IMR-90 (cell line): ENCODE measurements around the gene ZNF593OS. TPM values are rescaled to one million over a fixed set of nuclear protein-coding genes. Genes with fewer than 3 reads are reported as not detected.

Experiments used
- ATAC-seq: fragments of 200-7000 bp; cut with Tn5 transposase; 2 replicates; pipeline ENCODE4 v1.9.1; 2020; ENCODE audit warnings: low read depth, mild to moderate bottlenecking, moderate library complexity
- BruUV-seq: library from RNA; stranded (reverse); fragments of 400-500 nt; replicated peaks from 2 replicates; lab custom pipeline; 2021; lab: Mats Ljungman, UMichigan
- CTCF ChIA-PET: fragments of 300-600 bp; formaldehyde crosslinking; extraction: SDS; loops from one replicate; lab custom pipeline; 2021; ENCODE audit warnings: antibody characterized with exemption; lab: Yijun Ruan, JAX
- POLR2A ChIA-PET: fragments of 300-600 bp; sonication (Branson Sonifier 250); formaldehyde crosslinking; loops from one replicate; lab custom pipeline; 2022; ENCODE audit warnings: antibody characterized with exemption; ENCODE audit not compliant: unreplicated experiment; lab: Charles Lee
- DNase-seq: peaks from one replicate; pipeline ENCODE4 v3.0.0; 2013
- H2AFZ ChIP-seq: replicated peaks from 2 replicates; pipeline ENCODE3; 2013; ENCODE audit warnings: low read length, mild to moderate bottlenecking; ENCODE audit not compliant: poor library complexity
- H2AK5ac ChIP-seq: 2 replicates; pipeline ENCODE4 v1.6.1; 2013; ENCODE audit warnings: low read depth, low read length, inconsistent platforms
- H2AK9ac ChIP-seq: replicated peaks from 2 replicates; pipeline ENCODE3; 2013; ENCODE audit warnings: mild to moderate bottlenecking, low read depth, low read length, moderate library complexity; ENCODE audit not compliant: poor library complexity
- H2BK120ac ChIP-seq: 2 replicates; pipeline ENCODE4 v1.6.1; 2013; ENCODE audit warnings: low read depth, low read length, inconsistent platforms
- H2BK15ac ChIP-seq: 3 replicates; pipeline ENCODE4 v1.6.1; 2013; ENCODE audit warnings: low read depth, low read length, inconsistent platforms
- H2BK20ac ChIP-seq: 2 replicates; pipeline ENCODE4 v1.6.1; 2013; ENCODE audit warnings: low read depth, mild to moderate bottlenecking, inconsistent platforms, low read length, moderate library complexity
- H2BK5ac ChIP-seq: 2 replicates; pipeline ENCODE4 v1.6.1; 2013; ENCODE audit warnings: mild to moderate bottlenecking, low read depth, low read length, inconsistent platforms; ENCODE audit not compliant: poor library complexity, severe bottlenecking
- H3K14ac ChIP-seq: replicated peaks from 2 replicates; pipeline ENCODE4 v1.6.1; 2013; ENCODE audit warnings: low read depth, low read length, inconsistent platforms
- H3K18ac ChIP-seq: 2 replicates; pipeline ENCODE4 v1.6.1; 2013; ENCODE audit warnings: low read depth, low read length, control low read depth
- H3K23ac ChIP-seq: 2 replicates; pipeline ENCODE4 v1.6.1; 2013; ENCODE audit warnings: low read depth, low read length, inconsistent platforms
- H3K27ac ChIP-seq: 2 replicates; pipeline ENCODE4 v1.5.1; 2013; ENCODE audit warnings: mild to moderate bottlenecking, control low read depth, low read length; ENCODE audit not compliant: insufficient read depth
- H3K27me3 ChIP-seq: 2 replicates; pipeline ENCODE4 v1.6.1; 2013; ENCODE audit warnings: low read length; ENCODE audit not compliant: control insufficient read depth, insufficient read depth
- H3K36me3 ChIP-seq: 2 replicates; pipeline ENCODE4 v1.6.1; 2013; ENCODE audit warnings: low read length, mixed read lengths; ENCODE audit not compliant: control insufficient read depth, insufficient read depth
- H3K4ac ChIP-seq: 2 replicates; pipeline ENCODE4 v1.6.1; 2013; ENCODE audit warnings: low read depth, low read length, inconsistent platforms
- H3K4me1 ChIP-seq: 2 replicates; pipeline ENCODE4 v1.6.1; 2013; ENCODE audit warnings: low read length, mixed read lengths; ENCODE audit not compliant: control insufficient read depth, insufficient read depth
- H3K4me2 ChIP-seq: 2 replicates; pipeline ENCODE4 v1.6.1; 2013; ENCODE audit warnings: low read depth, mild to moderate bottlenecking, control low read depth, low read length, moderate library complexity
- H3K4me3 ChIP-seq: 2 replicates; pipeline ENCODE4 v1.5.1; 2013; ENCODE audit warnings: low read depth, mild to moderate bottlenecking, control low read depth, low read length, moderate library complexity; ENCODE audit not compliant: insufficient read depth
- H3K56ac ChIP-seq: 2 replicates; pipeline ENCODE4 v1.6.1; 2013; ENCODE audit warnings: low read length, inconsistent platforms; ENCODE audit not compliant: insufficient read depth; ENCODE audit errors: extremely low read depth
- H3K79me1 ChIP-seq, 2 experiments: 2 replicates each; pipeline ENCODE4 v1.6.1; 2013; ENCODE audit warnings: low read length in 2 of 2, inconsistent platforms in 1 of 2, low read depth in 1 of 2
- H3K9ac ChIP-seq: 2 replicates; pipeline ENCODE4 v1.6.1; 2013; ENCODE audit warnings: low read depth, low read length, control low read depth
- H3K9me1 ChIP-seq: 2 replicates; pipeline ENCODE4 v1.6.1; 2013; ENCODE audit warnings: low read length, inconsistent platforms; ENCODE audit not compliant: insufficient read depth
- H3K9me3 ChIP-seq: 2 replicates; pipeline ENCODE4 v1.6.1; 2013; ENCODE audit warnings: low read length; ENCODE audit not compliant: control insufficient read depth, insufficient read depth
- H4K20me1 ChIP-seq: 2 replicates; pipeline ENCODE4 v1.6.1; 2013; ENCODE audit warnings: low read length, inconsistent platforms; ENCODE audit not compliant: insufficient read depth
- H4K5ac ChIP-seq: 2 replicates; pipeline ENCODE4 v1.6.1; 2013; ENCODE audit warnings: mild to moderate bottlenecking, low read depth, low read length, control low read depth
- H4K8ac ChIP-seq, 2 experiments: 2 replicates each; pipeline ENCODE4 v1.6.1; 2013; ENCODE audit warnings: low read depth in 2 of 2, low read length in 2 of 2, control low read depth in 1 of 2, inconsistent platforms in 1 of 2
- H4K91ac ChIP-seq: 2 replicates; pipeline ENCODE4 v1.6.1; 2013; ENCODE audit warnings: low read depth, low read length, inconsistent platforms; ENCODE audit not compliant: insufficient read depth
- CHD1 ChIP-seq: IDR thresholded peaks from 2 replicates; pipeline ENCODE4 v1.6.1; 2012; ENCODE audit warnings: low read depth, low read length, improper control_type of control experiment
- FOS ChIP-seq: fragments of 150-350 bp; IDR thresholded peaks from 2 replicates; pipeline ENCODE4 v1.6.1; 2016; ENCODE audit warnings: low read depth, low read length
- MAZ ChIP-seq: IDR thresholded peaks from 2 replicates; pipeline ENCODE4 v1.6.1; 2012; ENCODE audit warnings: low read depth, mild to moderate bottlenecking, low read length, improper control_type of control experiment, moderate library complexity, borderline replicate concordance
- WGBS, 2 experiments: methylation state at CpG; one replicate each; pipeline versions ENCODE4 v1.1.5 to v1.1.7; 2013; ENCODE audit warnings: missing lambda C conversion rate in 2 of 2; ENCODE audit not compliant: insufficient read length in 1 of 2; ENCODE audit errors: extremely low coverage in 2 of 2; 5-methylcytosine and 5-hydroxymethylcytosine counted together
- dilution Hi-C: fragments of 300-500 bp; cut with HindIII; formaldehyde crosslinking; loops from one replicate; pipeline ENCODE4 v1.14.3; 2018; ENCODE audit warnings: low sequenced_read_pairs; ENCODE audit not compliant: unreplicated experiment
- in situ Hi-C: fragments of 300-500 bp; cut with MboI; formaldehyde crosslinking; loops from 3 replicates; pipeline ENCODE4 v1.14.3; 2019; ENCODE audit warnings: low sequenced_read_pairs, inconsistent platforms, mixed read lengths
- intact Hi-C: fragments of 100-400 bp; cut with micrococcal nuclease; formaldehyde crosslinking; loops from 2 replicates; pipeline ENCODE4 v1.10.0; 2022
- polyA plus RNA-seq, 3 experiments: library from polyadenylated mRNA; depleted of rRNA; stranded (reverse); fragments of >200 nt; gene quantifications; 2 replicates each; pipeline ENCODE4 v1.2.3, GENCODE V29; 2012; ENCODE audit warnings: low replicate concordance in 1 of 3
- total RNA-seq: library from RNA; depleted of rRNA; stranded (reverse); fragments of >200 nt; gene quantifications from 2 replicates; pipeline ENCODE4 v1.2.3, GENCODE V29; 2012
- TF ChIP-seq, protein P1 (sequence below): fragments of 150-350 bp; IDR thresholded peaks from 2 replicates; pipeline ENCODE4 v1.6.1; 2016; ENCODE audit warnings: low read depth, mild to moderate bottlenecking, low read length, moderate library complexity, borderline replicate concordance

ZNF593OS gene
- total and polyA plus RNA-seq, 2 of the 4 experiments (the other 2 are of a cell fraction), result not detected

DNA sequence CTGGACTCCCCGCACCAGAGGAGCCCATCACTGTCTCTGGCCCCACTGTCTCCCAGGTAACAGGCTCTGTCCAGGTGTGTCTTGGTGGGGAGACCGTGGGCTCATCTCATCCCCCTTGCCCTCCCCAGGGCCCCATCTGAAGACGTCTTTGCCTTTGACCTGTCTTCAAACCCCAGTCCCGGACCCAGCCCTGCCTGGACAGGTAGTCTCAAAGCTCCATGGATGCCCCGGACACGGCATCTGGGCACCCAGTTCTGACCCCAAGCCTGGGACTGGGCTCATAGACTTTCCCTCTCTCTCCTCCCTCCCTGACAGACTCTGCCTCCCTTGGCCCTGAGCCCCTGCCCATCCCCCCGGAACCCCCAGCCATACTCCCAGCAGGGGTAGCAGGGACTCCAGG lies 12.5 kb upstream of the ZNF593OS start:
- Histone ChIP-seq H3K27me3 (peaks cover 3% of the 10 kb centered on the region), H2BK20ac (no peak overlapping the region), H3K9me3 (no peaks in the 10 kb centered on the region), H3K4me3 (no peak overlapping the region), H2BK120ac (no peak overlapping the region), H3K79me1 (no peaks in the 10 kb centered on the region), H2AK9ac (peak overlapping the region; percentile 55), H3K14ac (no peak overlapping the region), H3K4me2 (no peak overlapping the region), H3K9ac (no peak overlapping the region), H4K91ac (no peak overlapping the region), H4K5ac (no peak overlapping the region), H3K36me3 (no peaks in the 10 kb centered on the region), H3K4me1 (no peaks in the 10 kb centered on the region), H3K56ac (no peak overlapping the region), H2BK5ac (no peak overlapping the region), H3K4ac (no peak overlapping the region), H4K20me1 (no peaks in the 10 kb centered on the region), H2AFZ (no peak overlapping the region), H2BK15ac (no peak overlapping the region), H2AK5ac (no peak overlapping the region), H4K8ac (no peak overlapping the region), H3K23ac (no peak overlapping the region), H3K18ac (no peak overlapping the region), H3K27ac (no peak overlapping the region), H3K9me1 (no peaks in the 10 kb centered on the region)
- no peak for ATAC-seq
- CTCF ChIA-PET, result interaction anchor here (0.8 kb wide), 1 partner anchor 14 kb away, joined by 3 read pairs; the partner anchor contains the start of gene ZNF593
- dilution Hi-C loops (no loop called here), intact Hi-C loops (no loop called here), in situ Hi-C loops (no loop called here)
- no CpG with 5 or more reads among the region's 7 CpGs for WGBS, 2 experiments
- POLR2A ChIA-PET, result interaction anchor here (0.7 kb wide), 1 partner anchor 212 kb away, joined by 6 read pairs; no protein-coding TSS in a partner anchor
- DNase-seq, result no peak
- BruUV-seq, result no TSS peak
- TF ChIP-seq FOS (no peak), MAZ (no peak), CHD1 (no peak)
- TF ChIP-seq, protein P1, sequence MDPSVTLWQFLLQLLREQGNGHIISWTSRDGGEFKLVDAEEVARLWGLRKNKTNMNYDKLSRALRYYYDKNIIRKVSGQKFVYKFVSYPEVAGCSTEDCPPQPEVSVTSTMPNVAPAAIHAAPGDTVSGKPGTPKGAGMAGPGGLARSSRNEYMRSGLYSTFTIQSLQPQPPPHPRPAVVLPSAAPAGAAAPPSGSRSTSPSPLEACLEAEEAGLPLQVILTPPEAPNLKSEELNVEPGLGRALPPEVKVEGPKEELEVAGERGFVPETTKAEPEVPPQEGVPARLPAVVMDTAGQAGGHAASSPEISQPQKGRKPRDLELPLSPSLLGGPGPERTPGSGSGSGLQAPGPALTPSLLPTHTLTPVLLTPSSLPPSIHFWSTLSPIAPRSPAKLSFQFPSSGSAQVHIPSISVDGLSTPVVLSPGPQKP, result no peak
